ENCODE results near the gene FAM53A. TPM values are rescaled to one million over a fixed set of nuclear protein-coding genes. Genes with fewer than 3 reads are reported as not detected.
A peak's percentile ranks its signal among the peaks of the same experiment; 100 is the strongest.

Gene FAM53A
- total RNA-seq, 3 donors from 2014 or later = 0.65 to 1.8 (median 1.4) TPM

- DNase-seq (peak in 2 of 3 donors; percentile 10 to 35), ATAC-seq (no peak)
- Histone ChIP-seq H3K4me1 (ENCODE audit: low read depth) (no peaks in the 10 kb centered on the region), H3K4me3 (no peak overlapping the region), H3K9me3 (no peaks in the 10 kb centered on the region), H3K36me3 (ENCODE audit: low read depth) (no peaks in the 10 kb centered on the region)
- no peak for TF ChIP-seq CTCF (IDR thresholded peaks at IDR 0.05)
- intact Hi-C loops (cut with DNase I, micrococcal nuclease) = no loop called here
Measured at GRCh38 chr4:1599491-1600210, 84.5 kb downstream of the FAM53A start.

- ATAC-seq = no peak
- no peaks in the 10 kb centered on the region for H3K36me3 ChIP-seq (ENCODE audit: low read depth)
- intact Hi-C loops (cut with DNase I, micrococcal nuclease) = no loop called here
- DNase-seq = peak in 2 of 3 donors; percentile 4 to 19
- no peaks in the 10 kb centered on the region for H3K9me3 ChIP-seq
- no peak overlapping the region for H3K4me3 ChIP-seq
- no peaks in the 10 kb centered on the region for H3K4me1 ChIP-seq (ENCODE audit: low read depth)
- TF ChIP-seq CTCF (IDR thresholded peaks at IDR 0.05) = no peak
Measured at GRCh38 chr4:1599026-1599481, 85.1 kb downstream of the FAM53A start.

DNA sequence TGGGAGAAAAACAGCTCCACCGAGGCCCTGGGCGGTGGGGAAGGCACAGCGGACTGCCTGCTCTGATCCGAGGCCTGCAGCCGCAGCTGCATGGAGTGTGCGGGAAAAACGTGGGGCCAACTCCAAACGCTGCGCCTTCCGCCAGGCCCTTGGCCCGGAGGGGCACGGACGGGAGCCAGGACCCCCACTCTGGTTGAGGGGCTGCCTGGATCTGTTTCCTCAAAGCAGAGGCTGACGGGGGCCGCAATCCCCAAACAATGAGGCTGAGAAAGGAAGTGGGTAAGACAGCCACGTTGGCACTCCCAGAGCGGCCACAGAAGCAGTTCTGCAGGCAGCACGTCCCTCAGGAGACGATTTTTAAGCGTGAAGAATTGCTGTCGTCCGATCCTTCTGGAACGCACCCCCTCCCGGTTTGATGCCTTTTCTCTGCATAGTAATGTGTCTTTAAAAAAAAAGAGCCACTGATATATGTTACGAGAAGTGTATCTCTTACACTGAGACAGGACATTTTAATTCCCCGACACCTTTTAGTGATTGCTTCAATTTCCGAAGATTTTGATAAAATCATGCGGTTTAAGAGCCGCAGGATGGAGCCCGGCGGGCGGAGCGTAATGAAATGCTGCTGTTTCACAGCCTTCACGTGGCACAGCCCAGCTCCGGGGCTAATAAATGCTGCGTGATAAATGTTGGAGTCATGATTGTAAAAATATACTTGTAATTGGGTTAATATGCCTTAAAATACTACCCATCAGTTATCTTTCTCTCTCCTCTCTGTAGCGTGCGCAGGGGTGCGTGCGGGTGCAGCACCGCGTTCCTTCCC, 85.7 kb downstream of the FAM53A start:
- Histone ChIP-seq H3K4me1 (ENCODE audit: low read depth) (no peaks in the 10 kb centered on the region), H3K4me3 (no peak overlapping the region), H3K36me3 (ENCODE audit: low read depth) (no peaks in the 10 kb centered on the region), H3K9me3 (no peaks in the 10 kb centered on the region)
- ATAC-seq (no peak), DNase-seq (peak in 2 of 3 donors; percentile 6 to 44)
- TF ChIP-seq CTCF (IDR thresholded peaks at IDR 0.05) = no peak
- intact Hi-C loops (cut with DNase I, micrococcal nuclease) = no loop called here

GRCh38 chr4:1597021-1597931, 86.8 kb downstream of the FAM53A start:
- intact Hi-C loops (cut with DNase I, micrococcal nuclease) = no loop called here
- no peaks in the 10 kb centered on the region for H3K36me3 ChIP-seq (ENCODE audit: low read depth)
- TF ChIP-seq CTCF (IDR thresholded peaks at IDR 0.05) = no peak
- DNase-seq (peak in 2 of 3 donors; percentile 11 to 36), ATAC-seq (no peak)
- H3K4me3 ChIP-seq = no peak overlapping the region
- no peaks in the 10 kb centered on the region for H3K9me3 ChIP-seq
- H3K4me1 ChIP-seq (ENCODE audit: low read depth) = no peaks in the 10 kb centered on the region

DNA sequence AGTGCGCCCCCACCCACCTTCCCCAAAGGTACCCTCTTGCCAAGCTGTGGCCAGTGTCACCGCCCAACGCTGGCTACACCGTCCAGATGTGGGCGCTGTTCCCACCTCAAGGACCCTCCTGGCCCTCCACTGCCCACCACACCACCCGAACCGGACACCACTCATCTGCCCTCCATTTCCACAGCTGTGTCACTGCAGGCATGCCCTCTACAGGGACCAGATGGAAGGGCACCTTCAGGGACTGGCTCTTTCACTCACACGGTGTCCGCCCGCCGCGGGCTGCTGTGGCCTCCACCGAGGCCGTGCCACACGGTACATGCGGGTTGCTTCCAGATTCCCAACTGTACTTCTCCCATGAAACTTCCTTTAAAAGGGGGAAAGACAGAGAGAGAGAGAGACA, 87.7 kb downstream of the FAM53A start:
- no peaks in the 10 kb centered on the region for H3K4me1 ChIP-seq (ENCODE audit: low read depth)
- peak in 2 of 3 donors; percentile 3 to 12 for DNase-seq
- no peak for ATAC-seq
- H3K4me3 ChIP-seq = no peak overlapping the region
- no peaks in the 10 kb centered on the region for H3K36me3 ChIP-seq (ENCODE audit: low read depth)
- intact Hi-C loops (cut with DNase I, micrococcal nuclease) = no loop called here
- no peak for TF ChIP-seq CTCF (IDR thresholded peaks at IDR 0.05)
- peaks cover under 1% of the 10 kb centered on the region for H3K9me3 ChIP-seq
